GM12801 (cell line): ENCODE results near the gene TMEM120B.

Experiments used
- TF ChIP-seq, protein P1 (sequence below): IDR thresholded peaks from one replicate; pipeline ENCODE4 v1.5.1; 2011; ENCODE audit warnings: control low read depth; ENCODE audit not compliant: insufficient read length; ENCODE audit errors: extremely low read depth

The TMEM120B gene

DNA sequence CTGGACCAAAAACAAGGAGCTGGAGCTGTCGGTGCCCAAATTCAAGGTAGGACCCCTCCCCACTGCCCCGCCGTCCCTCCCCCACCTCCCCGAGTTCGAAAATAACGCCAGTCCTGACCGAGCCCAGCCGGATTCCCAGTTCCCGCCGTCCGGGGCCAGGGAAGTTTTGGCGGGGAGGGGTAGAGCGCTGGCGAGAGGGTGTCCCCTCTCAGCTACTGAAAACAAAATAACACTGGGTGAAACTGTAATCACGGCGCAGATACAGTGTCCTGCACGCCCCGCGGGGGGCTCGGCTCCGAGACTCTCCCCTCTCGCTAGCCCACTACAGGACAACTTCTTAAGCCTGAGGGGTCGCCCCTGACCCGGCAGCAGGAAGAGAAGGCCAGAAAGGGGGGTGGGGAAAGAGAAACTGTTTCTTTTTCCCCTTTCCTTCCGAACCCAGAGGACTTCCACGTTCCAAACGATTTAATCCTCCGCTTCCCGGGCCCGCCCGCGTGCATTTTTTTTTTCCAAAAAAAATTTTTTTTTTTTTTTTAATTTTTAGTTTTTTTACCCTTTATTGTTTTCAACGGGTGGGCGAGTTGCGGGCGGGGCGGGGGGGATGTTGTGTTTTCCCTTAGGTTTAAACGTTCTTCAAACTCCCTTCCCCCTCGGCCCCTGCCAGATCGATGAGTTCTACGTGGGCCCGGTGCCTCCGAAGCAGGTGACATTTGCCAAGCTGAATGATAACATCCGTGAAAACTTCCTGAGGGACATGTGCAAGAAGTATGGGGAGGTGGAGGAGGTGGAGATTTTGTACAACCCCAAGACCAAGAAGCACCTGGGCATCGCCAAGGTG is 92.8 kb downstream of the TMEM120B start:
- TF ChIP-seq, protein P1, sequence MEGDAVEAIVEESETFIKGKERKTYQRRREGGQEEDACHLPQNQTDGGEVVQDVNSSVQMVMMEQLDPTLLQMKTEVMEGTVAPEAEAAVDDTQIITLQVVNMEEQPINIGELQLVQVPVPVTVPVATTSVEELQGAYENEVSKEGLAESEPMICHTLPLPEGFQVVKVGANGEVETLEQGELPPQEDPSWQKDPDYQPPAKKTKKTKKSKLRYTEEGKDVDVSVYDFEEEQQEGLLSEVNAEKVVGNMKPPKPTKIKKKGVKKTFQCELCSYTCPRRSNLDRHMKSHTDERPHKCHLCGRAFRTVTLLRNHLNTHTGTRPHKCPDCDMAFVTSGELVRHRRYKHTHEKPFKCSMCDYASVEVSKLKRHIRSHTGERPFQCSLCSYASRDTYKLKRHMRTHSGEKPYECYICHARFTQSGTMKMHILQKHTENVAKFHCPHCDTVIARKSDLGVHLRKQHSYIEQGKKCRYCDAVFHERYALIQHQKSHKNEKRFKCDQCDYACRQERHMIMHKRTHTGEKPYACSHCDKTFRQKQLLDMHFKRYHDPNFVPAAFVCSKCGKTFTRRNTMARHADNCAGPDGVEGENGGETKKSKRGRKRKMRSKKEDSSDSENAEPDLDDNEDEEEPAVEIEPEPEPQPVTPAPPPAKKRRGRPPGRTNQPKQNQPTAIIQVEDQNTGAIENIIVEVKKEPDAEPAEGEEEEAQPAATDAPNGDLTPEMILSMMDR: no peak

DNA sequence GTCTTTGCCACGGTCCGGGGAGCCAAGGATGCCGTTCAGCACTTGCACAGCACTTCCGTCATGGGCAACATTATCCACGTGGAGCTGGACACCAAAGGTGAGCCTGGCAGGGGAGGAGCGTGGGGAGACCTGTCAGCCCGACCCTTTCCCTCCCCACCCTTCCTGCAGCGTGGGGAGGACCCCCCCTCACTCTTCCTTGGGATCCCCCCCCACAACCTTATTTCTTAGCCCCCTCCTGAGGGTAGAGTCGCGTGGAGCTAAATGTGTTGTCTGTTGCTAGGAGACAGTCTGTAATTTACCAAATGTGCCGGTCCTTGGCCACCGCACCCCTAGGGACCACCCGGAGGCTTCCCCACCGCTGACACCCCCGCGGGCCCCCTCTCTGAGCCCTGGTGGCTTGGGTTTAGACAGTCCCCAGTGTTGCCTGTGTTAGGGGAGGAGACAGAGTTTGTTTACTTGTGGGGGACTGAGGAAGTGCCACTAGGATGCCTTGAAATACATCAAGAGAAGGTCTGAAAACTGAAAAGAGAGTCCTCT is 93.5 kb downstream of the TMEM120B start:
- TF ChIP-seq, protein P1: no peak

DNA sequence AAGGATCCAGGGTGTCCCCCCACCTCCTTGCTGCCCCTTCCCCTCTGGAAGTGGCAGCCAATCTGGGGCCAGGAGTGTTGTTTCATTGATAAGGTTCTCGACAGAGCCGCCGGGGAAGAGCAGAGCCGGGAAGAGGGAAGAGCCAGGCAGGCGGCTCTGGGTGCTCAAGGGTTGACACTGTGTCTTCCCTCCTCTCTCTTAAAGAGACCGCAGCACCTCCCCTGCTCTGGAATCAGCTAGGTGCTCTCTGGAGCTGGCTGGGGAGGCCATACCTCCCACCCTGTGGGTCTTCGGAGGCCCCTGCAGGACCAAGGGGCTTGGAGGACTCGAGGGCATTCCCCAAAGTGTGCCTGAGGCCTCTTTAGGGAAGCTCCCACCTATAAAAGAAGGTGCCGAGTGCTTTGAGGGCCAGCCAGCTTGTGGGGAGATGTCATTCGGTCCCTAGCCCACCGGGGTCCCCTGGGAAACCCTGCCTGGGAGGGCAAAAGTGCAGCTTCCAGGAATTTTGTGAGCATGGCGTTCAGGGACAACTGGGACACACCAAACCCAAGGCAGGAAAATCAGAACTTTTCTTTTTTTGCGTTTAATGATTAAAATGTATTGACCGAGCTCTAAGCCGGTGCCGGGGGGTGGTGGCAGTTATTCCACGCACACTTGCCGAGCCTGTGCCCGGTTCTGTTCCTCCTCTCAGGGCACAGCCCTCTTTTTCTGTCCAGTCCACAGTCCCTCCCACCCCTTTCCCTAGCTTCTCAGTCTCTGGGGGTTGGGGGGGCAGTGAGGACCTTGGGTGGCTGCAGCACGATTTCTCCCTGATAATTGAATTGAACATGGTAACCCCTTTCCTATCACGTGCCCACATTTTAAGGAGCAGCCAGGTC is 94.2 kb downstream of the TMEM120B start:
- TF ChIP-seq, protein P1: no peak

DNA sequence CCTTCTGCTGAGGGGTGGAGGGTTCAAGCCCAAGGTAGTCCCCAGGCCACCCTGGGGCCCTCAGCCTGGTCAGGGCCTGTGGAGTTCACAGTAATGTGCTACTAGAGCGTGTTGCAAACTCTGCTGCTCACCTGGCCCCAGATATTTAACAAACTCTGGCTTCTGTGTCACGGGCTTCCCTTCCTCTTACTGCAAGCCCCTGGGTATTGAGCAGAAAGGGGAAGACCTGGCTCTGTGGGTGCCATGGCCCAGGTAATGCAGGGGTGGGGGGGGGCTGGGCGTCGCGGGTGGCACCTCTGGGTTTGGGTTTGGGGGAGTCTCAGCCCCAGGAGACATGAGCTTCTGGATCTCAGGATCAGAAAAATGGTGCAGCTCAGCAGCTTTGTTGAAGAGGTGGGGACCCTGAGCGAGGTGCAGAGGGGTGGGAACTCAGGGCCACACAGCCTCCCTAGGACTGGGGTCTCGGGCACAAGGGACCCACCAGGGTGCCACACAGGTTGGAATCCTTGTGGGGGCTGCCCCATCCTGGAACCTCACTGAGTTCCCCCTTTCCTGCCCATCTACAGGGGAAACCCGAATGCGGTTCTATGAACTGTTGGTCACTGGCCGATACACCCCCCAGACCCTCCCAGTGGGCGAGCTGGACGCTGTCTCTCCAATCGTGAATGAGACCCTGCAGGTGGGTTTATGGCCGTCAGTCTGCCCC is 95.2 kb downstream of the TMEM120B start:
- TF ChIP-seq, protein P1: no peak

DNA sequence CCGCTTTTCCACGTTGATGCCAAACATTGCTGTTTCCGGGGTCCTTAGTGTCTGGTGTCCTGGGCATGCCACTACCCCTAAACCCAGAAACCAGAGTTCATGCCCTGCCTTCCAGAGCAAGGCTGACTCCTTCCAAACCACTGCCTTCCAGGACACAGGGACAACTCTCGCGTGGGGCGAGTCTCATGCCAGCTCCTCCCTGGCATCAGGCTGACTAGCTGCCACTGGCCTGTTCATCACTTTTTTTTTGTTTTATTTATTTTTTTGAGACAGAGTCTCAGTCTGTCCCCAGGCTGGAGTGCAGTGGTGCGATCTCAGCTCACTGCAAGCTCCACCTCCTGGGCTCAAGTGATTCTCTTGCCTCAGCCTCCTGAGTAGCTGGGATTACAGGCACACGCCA is 96.1 kb downstream of the TMEM120B start:
- TF ChIP-seq, protein P1: no peak

DNA sequence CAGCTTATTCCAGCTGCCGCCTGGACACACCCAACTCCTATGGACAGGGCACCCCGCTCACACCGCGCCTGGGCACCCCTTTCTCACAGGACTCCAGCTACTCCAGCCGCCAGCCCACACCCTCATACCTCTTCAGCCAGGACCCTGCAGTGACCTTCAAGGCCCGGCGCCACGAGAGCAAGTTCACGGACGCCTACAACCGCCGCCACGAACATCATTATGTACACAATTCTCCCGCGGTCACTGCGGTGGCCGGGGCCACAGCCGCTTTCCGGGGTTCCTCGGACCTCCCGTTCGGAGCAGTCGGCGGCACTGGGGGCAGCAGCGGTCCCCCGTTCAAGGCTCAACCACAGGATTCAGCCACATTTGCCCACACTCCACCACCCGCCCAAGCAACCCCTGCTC is 97.2 kb downstream of the TMEM120B start:
- TF ChIP-seq, protein P1: no peak
